ENCODE results near the gene MKLN1. TPM values are rescaled to one million over a fixed set of nuclear protein-coding genes. Genes with fewer than 3 reads are reported as not detected.

Gene MKLN1
- total and polyA plus RNA-seq, 10 of the 15 experiments (the other 5 are each of a cell fraction or from before 2014, with no cell fraction given), result 13.6 to 55.8 (median 29.3) TPM

- no peak for TF ChIP-seq CEBPZ (IDR thresholded peaks at IDR 0.05; ENCODE audit: low read depth, low read length)
- no peak for TF ChIP-seq E2F8 (IDR thresholded peaks at IDR 0.05; ENCODE audit: low read depth, partially characterized antibody)
- TF ChIP-seq RCOR1 (conservative IDR thresholded peaks at IDR 0.05; ENCODE audit: low read depth, low read length), result no peak
- no peak for TF ChIP-seq GATAD2B (conservative IDR thresholded peaks at IDR 0.05; ENCODE audit: low read depth)
- TF ChIP-seq ELK1 (IDR thresholded peaks at IDR 0.05; ENCODE audit: low read depth, low read length), result no peak
- TF ChIP-seq BCLAF1 (IDR thresholded peaks at IDR 0.05), result no peak
- no peak for TF ChIP-seq ZBTB33 (IDR thresholded peaks at IDR 0.05)
Measured at GRCh38 chr7:131302446-131302845, 25.2 kb upstream of the MKLN1 start (continued).

Data from GM12878 (cell line).